Fibroblast of skin of back (primary cell): ENCODE results near the gene CKAP2.
"Not testable (repeated sequence)": the region's sequence is repeated elsewhere in the genome, so short reads cannot be mapped to it uniquely, and the experiment has no call there.

Source experiments
- DNase-seq: peaks from one replicate; pipeline ENCODE4 v3.0.0-alpha.2; 2013

Gene CKAP2

DNA sequence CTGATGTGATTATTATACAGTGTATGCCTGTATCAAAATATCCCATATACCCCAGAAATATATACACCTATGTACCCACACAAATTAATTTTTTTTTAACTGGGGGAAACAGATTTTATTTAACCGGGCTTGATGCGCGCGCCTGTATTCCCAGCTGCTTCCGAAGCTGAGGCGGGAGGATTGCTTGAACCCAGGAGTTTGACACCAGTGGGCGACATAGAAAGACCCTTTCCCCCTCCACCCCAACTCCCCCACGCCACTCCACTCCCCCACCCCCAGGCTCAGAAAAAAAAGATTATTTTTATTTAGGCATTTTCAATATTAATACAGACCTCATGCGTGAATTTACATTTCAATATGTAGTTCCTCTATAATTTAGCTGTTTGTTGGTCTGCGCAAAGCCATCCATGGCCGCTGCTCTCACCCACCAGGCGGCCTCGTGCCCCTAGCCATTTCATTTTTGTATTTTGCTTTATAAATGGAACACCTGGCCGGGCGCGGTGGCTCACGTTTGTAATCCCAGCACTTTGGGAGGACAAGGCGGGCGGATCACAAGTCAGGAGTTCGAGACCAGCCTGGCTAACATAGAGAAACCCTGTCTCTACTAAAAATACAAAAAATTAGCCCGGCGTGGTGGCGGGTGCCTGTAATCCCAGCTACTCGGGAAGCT is 4.0 kb upstream of the CKAP2 start:
- no peak for DNase-seq

DNA sequence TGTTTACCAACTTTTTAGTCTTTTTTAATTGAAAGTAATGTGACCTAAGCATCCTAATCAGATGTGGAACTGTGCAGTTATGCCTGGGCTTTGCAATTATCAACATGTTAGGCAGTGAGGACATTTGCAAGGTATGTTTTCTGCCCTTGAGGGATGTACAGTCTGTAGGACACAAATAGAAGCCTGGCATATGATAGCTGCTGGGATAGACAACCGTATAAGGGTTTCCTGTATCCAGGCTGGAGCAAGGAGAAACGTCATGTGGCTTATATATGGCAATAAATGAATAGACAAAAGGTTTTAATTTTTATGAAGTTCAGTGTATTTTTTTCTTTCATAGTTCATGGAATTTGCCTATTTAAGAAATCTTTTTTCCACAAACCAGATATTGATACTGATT is 2.8 kb upstream of the CKAP2 start:
- DNase-seq: no peak

DNA sequence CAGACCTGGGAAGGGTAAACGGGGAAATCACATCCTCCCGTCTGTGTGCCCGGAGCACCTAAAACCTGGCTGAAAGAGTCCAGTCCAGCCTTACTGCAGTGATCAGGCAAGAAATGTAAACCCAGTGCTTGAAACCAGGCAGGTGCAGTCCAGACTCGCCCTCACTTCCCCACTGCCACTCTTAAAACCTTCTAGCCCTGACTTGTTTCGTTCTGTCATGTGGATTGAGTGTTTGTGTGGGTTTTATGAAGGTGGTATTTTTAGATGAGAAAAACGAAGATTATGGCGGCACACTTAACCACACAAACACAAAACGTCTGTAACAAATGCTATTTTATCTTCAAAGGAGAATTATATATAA is 839 bp upstream of the CKAP2 start:
- no peak for DNase-seq

DNA sequence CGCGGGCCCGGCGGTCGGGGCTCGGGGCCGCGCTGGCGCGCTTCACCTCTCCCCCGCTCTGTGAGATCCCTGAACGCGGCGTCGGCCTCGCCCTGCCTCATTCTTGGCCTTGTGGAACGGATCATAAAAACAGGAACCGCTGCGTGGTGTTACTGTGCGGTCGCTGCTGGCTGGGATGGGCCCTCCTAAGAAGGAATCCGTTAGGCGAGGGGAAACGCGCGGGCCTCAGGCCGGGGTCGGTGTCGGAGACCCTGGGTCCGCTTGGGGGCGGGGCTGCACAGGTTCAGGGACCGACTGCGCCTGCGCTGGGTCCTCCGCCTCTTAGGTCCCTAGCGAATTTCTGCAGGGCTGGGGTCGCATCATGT is 381 bp downstream of the CKAP2 start:
- peak; percentile 66 for DNase-seq

DNA sequence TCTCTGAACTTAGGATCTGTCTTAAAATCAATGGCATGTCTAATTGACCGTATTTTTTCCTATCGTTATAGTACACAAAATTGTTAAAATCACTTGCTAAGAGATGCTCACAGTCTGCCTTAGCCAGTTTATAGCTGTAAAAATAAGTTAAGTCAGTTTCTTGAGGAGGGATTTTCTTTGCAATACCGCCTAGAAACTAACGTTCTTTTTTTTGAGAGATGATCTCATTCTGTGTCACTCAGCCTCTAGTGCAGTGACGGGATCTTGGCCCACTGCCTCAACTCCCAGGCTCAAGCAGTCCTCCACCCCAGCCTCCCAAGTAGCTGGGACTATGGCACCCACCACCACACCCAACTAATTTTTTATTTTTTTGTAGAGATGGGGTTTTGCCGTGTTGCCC is 4.4 kb downstream of the CKAP2 start:
- DNase-seq: peak; percentile 66

DNA sequence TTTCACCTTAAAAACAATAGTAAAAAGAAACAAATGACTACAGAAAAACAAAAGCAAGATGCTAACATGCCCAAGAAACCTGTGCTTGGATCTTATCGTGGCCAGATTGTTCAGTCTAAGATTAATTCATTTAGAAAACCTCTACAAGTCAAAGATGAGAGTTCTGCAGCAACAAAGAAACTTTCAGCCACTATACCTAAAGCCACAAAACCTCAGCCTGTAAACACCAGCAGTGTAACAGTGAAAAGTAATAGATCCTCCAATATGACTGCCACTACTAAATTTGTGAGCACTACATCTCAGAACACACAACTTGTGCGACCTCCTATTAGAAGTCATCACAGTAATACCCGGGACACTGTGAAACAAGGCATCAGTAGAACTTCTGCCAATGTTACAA is 6.0 kb downstream of the CKAP2 start:
- no peak for DNase-seq

DNA sequence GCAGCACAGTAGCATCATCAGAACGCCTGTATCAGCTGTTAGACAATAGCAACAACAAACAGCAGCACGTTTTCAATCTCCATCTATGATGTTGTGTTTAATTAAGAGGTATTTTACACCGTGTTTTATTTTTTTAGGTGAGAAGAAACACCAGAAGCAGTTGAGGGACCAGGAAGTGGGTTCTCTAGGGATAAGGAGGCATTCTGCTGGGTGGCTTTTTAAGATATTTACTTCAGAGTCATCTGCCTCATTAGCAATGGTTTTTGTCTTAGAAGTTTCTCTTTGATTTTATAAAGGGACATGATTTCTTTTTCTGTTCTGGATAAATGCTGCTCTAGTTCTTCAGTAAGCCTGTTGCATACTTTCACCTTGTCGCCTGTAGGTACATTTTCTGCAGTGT is 8.2 kb downstream of the CKAP2 start:
- DNase-seq: no peak

DNA sequence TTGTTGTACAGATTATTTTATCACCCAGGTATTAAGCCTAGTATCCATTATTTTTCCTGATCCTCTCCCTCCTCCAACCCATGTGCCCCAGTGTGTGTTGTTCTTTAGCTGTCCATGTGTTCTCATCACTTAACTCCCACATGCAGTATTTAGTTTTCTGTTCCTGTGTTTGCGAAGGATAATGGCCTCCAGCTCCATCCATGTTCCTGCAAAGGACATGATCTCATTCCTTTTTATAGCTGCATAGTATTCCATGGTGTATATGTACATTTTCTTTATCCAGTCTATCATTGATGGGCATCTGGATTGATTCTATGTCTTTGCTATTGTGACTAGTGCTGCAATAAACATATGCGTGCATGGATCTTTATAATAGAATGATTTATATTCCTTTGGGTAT is 13.2 kb downstream of the CKAP2 start:
- DNase-seq: not testable (repeated sequence)

DNA sequence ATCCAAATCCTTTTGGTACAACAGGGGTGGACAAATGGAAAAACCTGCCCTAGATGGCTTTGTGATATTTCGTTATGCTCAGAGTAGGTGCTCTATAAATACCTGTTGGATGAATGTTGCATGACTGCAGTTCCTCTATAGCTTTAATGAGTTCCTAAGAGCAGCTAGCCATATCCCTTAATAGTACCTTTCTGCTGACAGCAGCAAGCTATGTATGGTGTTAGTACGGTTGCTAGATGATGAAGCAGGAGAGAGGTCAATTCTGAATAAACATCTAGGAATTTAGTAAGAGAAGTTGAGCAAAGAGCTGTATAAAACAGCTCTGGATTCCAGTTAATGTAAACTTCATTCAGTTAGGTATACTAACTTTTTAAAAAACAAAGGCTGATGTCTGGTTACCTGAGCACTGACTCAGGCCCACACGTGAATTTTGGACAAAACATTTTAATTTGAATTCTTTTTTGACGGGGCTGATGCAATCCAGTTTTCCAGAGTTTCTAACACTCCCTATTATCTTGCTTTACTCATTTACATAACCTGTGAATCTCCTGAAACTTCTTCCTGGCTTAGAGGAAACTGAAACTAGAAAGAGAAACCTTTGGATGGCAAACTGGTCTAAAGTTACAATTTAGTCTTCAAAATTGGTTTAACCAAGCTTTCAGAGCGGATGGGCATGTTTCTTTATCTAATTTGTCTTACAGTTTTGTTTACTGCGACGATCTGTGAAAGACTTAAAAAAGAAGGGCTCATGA is 25.6 kb downstream of the CKAP2 start:
- not testable (repeated sequence) for DNase-seq

DNA sequence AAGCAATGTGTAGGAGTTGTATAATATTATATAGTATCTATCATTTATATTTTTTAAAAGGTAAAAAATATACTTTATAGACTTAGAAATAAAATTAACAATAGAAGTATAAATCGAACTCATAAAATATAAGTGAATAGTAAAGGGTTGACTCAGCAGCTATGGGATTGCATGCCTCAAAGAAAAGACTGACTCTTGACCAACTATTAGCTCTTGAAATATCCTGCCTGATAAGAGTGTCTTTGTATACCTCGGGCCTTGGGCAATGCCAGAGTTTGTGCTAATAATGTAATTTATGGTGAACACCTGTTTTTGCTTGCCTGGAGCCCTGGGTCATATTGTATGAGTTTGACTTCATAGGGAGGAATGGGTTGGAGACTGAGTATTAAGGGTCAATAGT is 31.8 kb downstream of the CKAP2 start:
- not testable (repeated sequence) for DNase-seq

DNA sequence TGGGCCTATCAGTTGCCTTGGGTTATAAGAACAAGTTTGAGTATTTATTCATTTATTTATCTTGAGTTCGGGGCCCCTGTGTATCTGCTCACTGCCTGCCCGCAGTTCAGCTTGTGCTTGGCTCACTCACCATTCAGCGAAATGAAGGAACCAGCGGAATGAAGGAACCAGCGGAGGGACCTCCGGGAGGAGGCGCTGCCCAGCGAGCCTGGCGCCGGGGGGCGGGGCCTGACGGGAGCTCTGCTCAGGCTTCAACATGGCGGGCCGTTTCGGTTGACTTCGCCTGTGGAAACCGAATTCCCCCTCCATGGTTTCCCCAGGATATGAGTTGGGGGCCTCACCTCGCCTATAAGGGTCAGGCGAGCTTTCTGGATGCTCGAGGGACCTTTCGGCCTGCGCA is 33.5 kb downstream of the CKAP2 start:
- not testable (repeated sequence) for DNase-seq

DNA sequence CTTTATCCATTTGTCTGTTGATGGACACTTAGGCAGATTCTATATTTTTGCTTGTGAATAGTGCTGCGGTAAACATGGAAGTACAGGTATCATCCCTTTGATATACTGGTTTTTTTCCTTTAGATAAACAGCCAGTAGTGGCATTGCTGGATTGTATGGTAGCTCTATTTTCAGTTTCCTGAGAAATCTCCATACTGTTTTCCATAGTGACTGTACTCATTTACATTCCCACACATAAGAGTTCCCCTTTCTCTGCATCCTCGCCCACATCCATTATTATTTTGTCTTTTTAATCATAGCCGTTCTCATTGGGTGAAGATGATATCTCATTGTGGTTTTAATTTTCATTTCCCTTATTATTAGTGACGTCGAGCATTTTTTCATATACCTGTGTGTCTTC is 35.7 kb downstream of the CKAP2 start:
- DNase-seq: not testable (repeated sequence)

DNA sequence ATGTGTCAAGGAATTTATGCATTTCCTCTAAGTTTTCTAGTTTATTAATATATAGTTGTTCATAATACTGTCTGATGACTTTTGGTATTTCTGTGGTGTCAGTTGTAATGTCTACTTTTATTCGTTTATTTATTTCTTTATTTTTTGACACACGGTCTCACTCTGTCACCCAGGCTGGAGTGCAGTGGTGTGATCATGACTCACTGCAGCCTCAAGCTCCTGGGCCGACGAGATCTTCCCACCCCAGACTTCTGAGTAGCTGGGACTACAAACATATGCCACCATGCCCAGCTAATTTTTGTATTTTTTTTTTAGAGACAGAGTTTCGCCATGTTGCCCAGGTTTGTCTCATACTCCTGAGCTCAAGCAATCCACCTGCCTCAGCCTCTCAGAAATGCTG is 39.0 kb downstream of the CKAP2 start:
- DNase-seq: not testable (repeated sequence)

DNA sequence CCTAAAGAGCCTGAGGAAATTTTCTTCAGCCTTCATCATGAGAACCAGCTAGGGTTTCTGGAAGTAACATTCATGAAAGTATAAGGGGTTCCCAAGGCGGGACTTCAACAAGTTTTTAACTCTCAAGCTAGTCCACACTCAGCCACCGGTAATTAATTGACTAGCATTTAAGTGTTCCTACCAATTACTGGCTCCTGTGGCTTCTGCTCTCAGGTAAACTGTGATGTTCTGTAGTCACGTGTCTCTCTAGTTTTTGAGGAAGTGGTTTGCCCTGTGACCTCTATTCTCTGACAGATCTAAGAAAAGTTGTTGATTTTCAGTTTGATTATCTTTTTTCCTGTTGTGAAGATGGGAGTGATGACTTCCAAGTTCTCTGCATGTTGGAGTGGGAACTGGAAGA is 42.7 kb downstream of the CKAP2 start:
- DNase-seq: not testable (repeated sequence)

DNA sequence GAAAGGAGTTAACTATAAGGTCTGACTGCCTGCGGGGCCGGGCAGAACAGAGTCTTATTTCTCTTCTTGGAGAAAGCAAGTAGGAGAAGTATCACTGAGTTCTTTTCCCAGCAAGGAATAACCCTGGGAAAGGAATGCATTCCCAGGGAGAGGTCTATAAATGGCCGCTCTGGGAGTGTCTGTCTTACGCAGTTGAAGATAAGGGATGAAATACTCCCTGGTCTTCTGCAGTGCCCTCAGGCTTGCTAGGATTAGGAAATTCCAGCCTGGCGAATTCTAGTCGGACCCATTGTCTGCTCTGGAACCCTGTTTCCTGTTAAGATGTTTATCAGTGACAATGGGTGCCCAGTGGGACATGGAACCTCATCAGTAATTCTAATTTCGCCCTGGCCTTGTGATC is 47.0 kb downstream of the CKAP2 start:
- not testable (repeated sequence) for DNase-seq

DNA sequence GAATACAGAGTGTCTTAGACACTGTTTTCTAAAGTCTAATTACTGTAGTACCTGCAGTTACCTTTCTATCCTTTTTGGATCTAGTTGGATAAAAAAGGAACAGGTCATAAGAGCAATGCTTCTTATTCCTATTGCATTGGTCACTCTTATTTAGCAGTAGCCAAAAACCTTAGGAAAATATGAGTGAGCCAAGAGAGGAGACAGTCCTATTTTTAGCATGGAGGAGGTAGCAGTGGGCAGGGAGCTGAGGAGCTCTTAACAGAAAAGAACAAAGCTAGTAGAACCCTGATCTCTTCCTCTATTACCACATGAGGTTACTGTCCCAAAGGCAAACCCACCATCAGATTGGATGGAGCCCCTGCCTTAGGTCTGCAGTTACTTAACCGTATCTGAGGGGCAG is 50.6 kb downstream of the CKAP2 start:
- DNase-seq: not testable (repeated sequence)

DNA sequence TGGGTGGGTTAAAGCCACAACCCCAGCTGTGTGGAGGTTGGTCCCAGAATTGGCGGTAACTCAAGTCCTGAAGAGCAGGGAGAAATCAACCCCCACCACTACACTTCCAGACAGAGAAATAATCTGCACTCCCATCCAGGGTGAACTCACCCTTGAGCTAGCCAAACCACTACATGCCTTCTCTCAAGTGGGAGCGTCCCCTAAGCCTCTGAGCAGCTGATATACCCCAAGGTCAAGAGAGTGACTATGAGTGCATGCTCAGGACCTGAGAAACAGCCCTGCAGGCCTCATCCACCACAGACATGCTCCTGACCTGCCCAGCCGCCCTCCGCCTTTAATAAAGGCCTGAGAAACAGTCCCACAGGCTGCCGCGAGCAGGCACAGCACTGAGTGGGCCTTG is 54.3 kb downstream of the CKAP2 start:
- DNase-seq: not testable (repeated sequence)

DNA sequence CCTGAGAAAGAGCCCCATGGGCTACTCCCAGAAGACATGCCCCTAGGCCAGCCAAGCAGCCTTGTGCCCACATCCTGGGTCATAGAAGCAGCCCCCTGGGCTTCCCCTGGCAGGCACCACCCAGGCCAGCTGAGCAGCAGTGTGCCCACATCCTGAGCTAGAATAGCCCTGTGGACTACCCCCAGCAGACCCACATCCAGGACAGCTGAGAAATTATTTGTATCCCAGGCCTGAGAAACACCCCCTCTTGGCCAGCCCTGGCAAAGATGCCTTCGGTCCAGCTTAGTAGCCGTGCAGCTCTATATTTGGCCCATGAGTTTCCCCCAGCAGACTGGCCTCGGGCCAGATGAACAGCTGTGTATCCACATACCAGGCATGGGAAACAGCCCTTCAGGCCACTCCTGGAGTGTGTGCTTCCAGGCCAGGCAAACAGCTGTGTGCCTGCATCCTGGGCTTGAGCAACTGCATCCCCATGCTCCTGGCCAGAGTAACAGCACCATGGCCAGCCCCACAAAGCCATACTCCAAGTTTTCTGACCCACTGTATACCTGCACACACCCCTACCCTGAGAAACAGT is 55.0 kb downstream of the CKAP2 start:
- DNase-seq: not testable (repeated sequence)

DNA sequence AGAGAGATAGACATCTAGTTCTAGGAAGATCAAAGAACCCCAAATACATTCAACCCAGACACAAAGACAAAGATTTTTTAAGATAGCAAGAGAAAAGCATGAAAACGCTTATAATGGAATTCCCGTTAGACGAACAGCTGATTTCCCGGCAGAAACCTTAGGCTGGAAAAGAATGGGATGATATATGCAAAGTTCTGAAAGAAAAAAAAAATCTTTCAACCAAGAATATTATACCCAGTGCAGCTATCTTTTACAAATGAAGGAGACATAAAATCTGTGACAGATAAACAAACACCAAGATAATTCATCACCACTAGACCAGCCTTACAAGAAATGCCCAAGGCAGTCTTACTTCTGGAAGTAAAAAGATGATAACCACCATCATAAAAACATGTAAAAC is 56.3 kb downstream of the CKAP2 start:
- not testable (repeated sequence) for DNase-seq

DNA sequence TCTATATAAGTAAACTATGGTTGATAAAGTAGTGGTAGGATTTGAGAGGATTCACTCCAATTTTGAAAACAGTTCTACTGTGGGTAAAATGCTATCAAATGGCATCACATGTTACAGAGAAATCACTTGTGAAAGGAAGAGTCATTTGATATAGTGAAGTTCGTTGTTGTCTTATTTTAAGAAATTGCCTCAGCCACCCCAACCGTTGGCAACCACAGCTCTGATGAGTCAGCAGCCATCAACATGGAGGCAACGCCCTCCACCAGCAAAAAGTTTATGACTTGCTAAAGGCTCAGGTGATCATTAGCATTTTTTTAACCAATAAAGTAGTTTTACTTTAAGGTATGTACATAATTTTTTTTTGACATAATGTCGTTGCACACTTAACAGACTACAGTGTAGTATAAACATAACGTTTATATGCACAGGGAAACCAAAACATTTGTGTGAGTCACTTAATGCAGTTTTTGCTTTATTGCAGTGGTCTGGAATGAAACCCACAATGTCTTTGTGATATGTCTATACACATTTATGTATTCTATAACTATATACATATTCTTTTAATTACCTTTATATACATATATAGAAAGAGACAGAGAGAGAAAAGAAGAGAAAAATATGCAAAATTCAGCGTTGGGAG is 58.8 kb downstream of the CKAP2 start:
- not testable (repeated sequence) for DNase-seq

DNA sequence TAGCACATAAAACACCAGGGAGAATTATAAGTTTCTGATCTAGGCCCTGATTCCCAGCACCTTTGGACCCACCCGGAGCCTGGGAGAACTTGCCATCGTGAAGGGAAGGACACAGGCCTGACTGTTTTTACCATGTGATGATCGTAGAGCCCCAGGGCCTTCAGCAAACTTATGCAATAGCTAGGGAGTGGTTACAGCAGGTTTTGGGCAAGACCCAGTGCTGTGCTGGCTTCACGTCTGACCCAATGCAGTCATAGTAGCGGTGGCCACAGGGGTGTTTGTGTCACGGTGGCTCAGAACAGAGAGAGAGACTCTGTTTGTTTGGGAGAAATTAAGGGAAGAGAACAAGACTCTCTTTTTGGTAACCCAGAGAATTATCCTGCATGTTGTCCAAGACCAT is 68.0 kb downstream of the CKAP2 start:
- DNase-seq: not testable (repeated sequence)
